CD4-positive, alpha-beta T cell (primary cell): ENCODE data around the gene NLGN1. TPM values are rescaled to one million over a fixed set of nuclear protein-coding genes. Genes with fewer than 3 reads are reported as not detected.

ENCODE experiments used
- ATAC-seq: fragments of 200-7000 bp; cut with Tn5 transposase; one replicate; pipeline ENCODE4 v1.10.0; 2022; ENCODE audit warnings: mild to moderate bottlenecking; ENCODE audit not compliant: poor library complexity
- CTCF ChIA-PET: fragments of 350-600 bp; sonication (Branson Sonifier 250); formaldehyde crosslinking; loops from one replicate; lab custom pipeline; 2021; ENCODE audit warnings: antibody characterized with exemption, inconsistent platforms; lab: Charles Lee
- POLR2A ChIA-PET: fragments of 350-600 bp; sonication (Branson Sonifier 250); formaldehyde crosslinking; loops from one replicate; lab custom pipeline; 2021; ENCODE audit warnings: antibody characterized with exemption, inconsistent platforms; lab: Charles Lee
- DNase-seq, 14 experiments: peaks; one replicate each; pipeline ENCODE4 v3.0.0-alpha.2; 2013 to 2020; ENCODE audit warnings: mixed read lengths in 2 of 14
- H3K27ac ChIP-seq, 2 donors: one replicate each; pipeline versions ENCODE4 v1.5.1 to v1.7.0; 2013; ENCODE audit warnings: low read length in 2 of 2, low read depth in 1 of 2, mild to moderate bottlenecking in 1 of 2
- H3K27me3 ChIP-seq, 2 experiments: 1 replicate in 1 of 2; 2 replicates in 1 of 2; pipeline versions ENCODE4 v1.6.1 to v1.7.0; 2013; ENCODE audit warnings: low read length in 2 of 2, control low read depth in 1 of 2, mild to moderate bottlenecking in 1 of 2, moderate library complexity in 1 of 2; ENCODE audit not compliant: insufficient read depth in 2 of 2, control insufficient read depth in 1 of 2
- H3K36me3 ChIP-seq: one replicate; pipeline ENCODE4 v1.6.1; 2013; ENCODE audit warnings: low read length, control low read depth; ENCODE audit not compliant: insufficient read depth
- H3K4me1 ChIP-seq: one replicate; pipeline ENCODE4 v1.6.1; 2013; ENCODE audit warnings: low read length, control low read depth; ENCODE audit not compliant: insufficient read depth
- H3K4me3 ChIP-seq: one replicate; pipeline ENCODE4 v1.5.1; 2013; ENCODE audit warnings: mild to moderate bottlenecking, low read length, moderate library complexity
- H3K9me3 ChIP-seq, 2 experiments: 1 replicate in 1 of 2; 2 replicates in 1 of 2; pipeline versions ENCODE4 v1.6.1 to v1.7.0; 2013; ENCODE audit warnings: low read length in 2 of 2, mild to moderate bottlenecking in 2 of 2, control low read depth in 1 of 2, moderate library complexity in 1 of 2; ENCODE audit not compliant: control insufficient read depth in 1 of 2, insufficient read depth in 1 of 2
- H3K27ac Mint-ChIP-seq: one replicate; pipeline ENCODE4 v1.8.0; 2020; ENCODE audit warnings: mixed read lengths
- H3K27me3 Mint-ChIP-seq: one replicate; pipeline ENCODE4 v1.8.0; 2021; ENCODE audit warnings: mixed read lengths
- H3K36me3 Mint-ChIP-seq: one replicate; pipeline ENCODE4 v1.8.0; 2021; ENCODE audit warnings: low read depth, mixed read lengths
- H3K4me1 Mint-ChIP-seq: one replicate; pipeline ENCODE4 v1.8.0; 2021; ENCODE audit warnings: low read depth, mixed read lengths
- H3K4me3 Mint-ChIP-seq: one replicate; pipeline ENCODE4 v1.8.0; 2020; ENCODE audit warnings: mild to moderate bottlenecking, mixed read lengths
- H3K9me3 Mint-ChIP-seq: one replicate; pipeline ENCODE4 v1.8.0; 2020; ENCODE audit warnings: mixed read lengths
- CTCF ChIP-seq: fragments of 200-600 bp; IDR thresholded peaks from one replicate; pipeline ENCODE4 v1.8.0; 2022; ENCODE audit warnings: antibody characterized with exemption, mild to moderate bottlenecking
- intact Hi-C, 2 experiments: fragments of 100-400 bp; cut with DNase I in 1 of 2; cut with micrococcal nuclease in 1 of 2; formaldehyde crosslinking; loops; one replicate each; pipeline versions ENCODE4 v1.15.1 to v1.9.0; 2023 to 2025; cut with DNase I, micrococcal nuclease
- total RNA-seq, 174 experiments: library from RNA in 2 of 174; stranded (reverse) in 2 of 174; gene quantifications; one replicate each; pipeline ENCODE4 v1.2.3 and lab custom pipeline; 2021 to 2026

NLGN1 gene
- total RNA-seq, 2 experiments from 2014 or later, result not detected

- no peak overlapping the region for H3K4me3 Mint-ChIP-seq
- ChIA-PET CTCF (no interaction called here), POLR2A (no interaction called here)
- no peak overlapping the region for H3K4me3 ChIP-seq
- DNase-seq, result no peak
- no peaks in the 10 kb centered on the region for H3K4me1 Mint-ChIP-seq
- H3K9me3 Mint-ChIP-seq, result no peaks in the 10 kb centered on the region
- no peaks in the 10 kb centered on the region for H3K27me3 ChIP-seq
- H3K36me3 Mint-ChIP-seq, result no peaks in the 10 kb centered on the region
- H3K27ac ChIP-seq, result no peak overlapping the region
- H3K4me1 ChIP-seq, result no peaks in the 10 kb centered on the region
- H3K36me3 ChIP-seq, result no peaks in the 10 kb centered on the region
- H3K9me3 ChIP-seq, result peaks cover 0 to 15% of the 10 kb centered on the region in 2 experiments
- TF ChIP-seq CTCF, result no peak
- H3K27ac Mint-ChIP-seq, result no peak overlapping the region
- H3K27me3 Mint-ChIP-seq, result no peaks in the 10 kb centered on the region
- intact Hi-C loops, result no loop called here
- ATAC-seq, result no peak
Observed at GRCh38 chr3:173957646-173958045, 560.1 kb downstream of the NLGN1 start.

GRCh38 chr3:173958805-173959204 is 561.3 kb downstream of the NLGN1 start:
- DNase-seq (no peak), ATAC-seq (no peak)
- no peak for TF ChIP-seq CTCF
- H3K36me3 ChIP-seq, result no peaks in the 10 kb centered on the region
- Mint-ChIP-seq H3K4me3 (no peak overlapping the region), H3K9me3 (no peaks in the 10 kb centered on the region), H3K36me3 (no peaks in the 10 kb centered on the region), H3K27me3 (no peaks in the 10 kb centered on the region), H3K27ac (no peak overlapping the region), H3K4me1 (no peaks in the 10 kb centered on the region)
- no peaks in the 10 kb centered on the region for H3K4me1 ChIP-seq
- no peak overlapping the region for H3K27ac ChIP-seq
- peaks cover 0 to 15% of the 10 kb centered on the region in 2 experiments for H3K9me3 ChIP-seq
- no peak overlapping the region for H3K4me3 ChIP-seq
- no peaks in the 10 kb centered on the region for H3K27me3 ChIP-seq
- ChIA-PET CTCF (no interaction called here), POLR2A (no interaction called here)
- intact Hi-C loops, result no loop called here

GRCh38 chr3:173970281-173970680 is 572.7 kb downstream of the NLGN1 start:
- H3K36me3 Mint-ChIP-seq, result no peaks in the 10 kb centered on the region
- Histone ChIP-seq H3K27me3 (no peaks in the 10 kb centered on the region), H3K36me3 (no peaks in the 10 kb centered on the region), H3K4me3 (no peak overlapping the region), H3K27ac (no peak overlapping the region), H3K9me3 (peaks cover 0 to 3% of the 10 kb centered on the region in 2 experiments), H3K4me1 (no peaks in the 10 kb centered on the region)
- no peak overlapping the region for H3K4me3 Mint-ChIP-seq
- H3K27me3 Mint-ChIP-seq, result no peaks in the 10 kb centered on the region
- DNase-seq, result no peak
- no peak for ATAC-seq
- POLR2A ChIA-PET, result no interaction called here
- no peak for TF ChIP-seq CTCF
- CTCF ChIA-PET, result interaction anchor here (1.3 kb wide), 1 partner anchor 11 kb away, joined by 3 read pairs; no protein-coding TSS in a partner anchor
- no peaks in the 10 kb centered on the region for H3K9me3 Mint-ChIP-seq
- intact Hi-C loops, result no loop called here
- H3K27ac Mint-ChIP-seq, result no peak overlapping the region
- no peaks in the 10 kb centered on the region for H3K4me1 Mint-ChIP-seq
